ENCODE measurements around the gene ASIC2.

ASIC2 gene

DNA sequence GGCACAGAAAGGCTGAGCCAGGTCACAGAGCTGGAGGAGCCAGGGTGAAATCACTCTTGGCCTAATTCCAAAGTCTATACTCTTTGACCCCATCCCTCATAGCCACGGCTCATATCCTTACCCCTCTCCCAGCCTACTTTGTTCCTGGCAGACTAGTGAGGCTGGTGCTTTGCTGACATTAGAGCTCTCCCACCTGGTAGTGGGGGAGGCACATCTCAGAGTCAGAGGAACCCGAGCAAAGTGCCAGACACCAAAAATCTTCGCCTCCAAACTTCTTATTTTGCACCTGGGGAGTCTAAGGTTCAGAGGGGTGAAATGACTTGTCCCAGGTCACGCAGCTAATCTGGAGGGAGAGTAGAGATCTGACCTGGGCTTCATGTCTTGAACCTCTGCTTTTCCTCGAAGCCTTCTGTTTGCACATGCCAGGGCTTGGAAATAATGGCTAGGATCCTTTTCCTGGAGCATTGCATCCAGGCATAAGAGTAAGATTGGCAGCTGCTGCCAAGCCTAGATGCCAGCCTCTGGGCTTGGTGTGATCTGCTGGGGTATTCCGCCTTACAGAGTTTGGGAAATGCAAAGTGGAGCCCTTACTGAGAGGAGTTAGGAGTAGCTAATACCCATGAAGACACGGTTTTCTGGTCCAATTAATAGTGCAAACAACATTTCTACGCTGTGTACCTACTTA lies 174.6 kb downstream of the ASIC2 start:
- H3K27ac ChIP-seq, result no peak overlapping the region
- no peak for TF ChIP-seq ZFX (IDR thresholded peaks at IDR 0.05; ENCODE audit: borderline replicate concordance)
- no peak for TF ChIP-seq CTCF (IDR thresholded peaks at IDR 0.05)

DNA sequence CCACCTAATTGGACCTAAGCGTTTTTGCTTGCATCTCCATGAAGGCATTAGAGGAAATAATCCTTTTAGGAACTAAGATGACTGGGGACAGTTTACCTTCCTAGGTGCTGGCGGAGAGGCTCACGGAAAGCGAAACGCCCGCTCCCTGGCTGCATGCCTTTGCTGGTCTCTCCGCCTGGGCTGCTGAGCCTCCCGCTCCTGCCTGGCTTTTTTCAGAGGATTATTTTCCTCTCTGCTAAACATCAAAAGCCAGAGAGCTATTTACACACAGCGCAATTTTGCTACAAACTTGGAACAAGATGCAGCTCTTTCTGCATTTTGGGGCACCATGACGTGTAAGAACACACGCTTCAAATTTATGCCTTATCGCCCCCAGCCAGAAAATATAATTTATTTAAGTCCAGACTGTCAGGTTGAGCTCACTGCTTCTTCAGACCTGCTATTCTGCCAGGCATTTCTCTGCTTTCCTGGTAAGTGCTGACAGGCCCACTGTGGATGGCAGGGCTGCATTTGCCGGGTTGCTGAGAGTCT lies 177.0 kb downstream of the ASIC2 start:
- H3K27ac ChIP-seq, result no peak overlapping the region
- TF ChIP-seq ZFX (IDR thresholded peaks at IDR 0.05; ENCODE audit: borderline replicate concordance), result no peak
- no peak for TF ChIP-seq CTCF (IDR thresholded peaks at IDR 0.05)

- TF ChIP-seq CTCF (IDR thresholded peaks at IDR 0.05), result no peak
- TF ChIP-seq ZFX (IDR thresholded peaks at IDR 0.05; ENCODE audit: borderline replicate concordance), result no peak
These were observed 177.7 kb downstream of the ASIC2 start for GRCh38 chr17:33115366-33115765.

DNA sequence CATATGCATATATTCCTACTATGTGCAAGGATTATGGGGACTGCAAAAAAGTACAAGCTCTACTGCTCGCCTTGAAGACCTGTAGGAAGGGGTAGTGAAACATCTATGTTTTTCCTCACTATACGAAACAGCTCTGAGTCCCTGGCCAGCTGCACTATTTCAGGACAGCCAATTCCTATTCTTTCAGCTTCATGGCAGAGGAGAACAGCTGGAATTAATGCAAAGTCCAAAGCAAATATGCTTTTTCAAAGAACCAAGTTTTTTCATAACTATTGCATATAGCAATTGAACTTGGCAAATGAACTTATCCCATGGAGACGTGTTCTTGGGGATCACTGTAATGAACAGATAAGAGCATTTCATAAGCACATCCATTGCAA lies 179.1 kb downstream of the ASIC2 start:
- H3K27ac ChIP-seq, result no peak overlapping the region
- TF ChIP-seq ZFX (IDR thresholded peaks at IDR 0.05; ENCODE audit: borderline replicate concordance) (no peak), CTCF (IDR thresholded peaks at IDR 0.05) (no peak)

More at GRCh38 chr17:33115366-33115765, 177.7 kb downstream of the ASIC2 start:
- H3K27ac ChIP-seq, result no peak overlapping the region

- H3K27ac ChIP-seq, result no peak overlapping the region
- TF ChIP-seq ZFX (IDR thresholded peaks at IDR 0.05; ENCODE audit: borderline replicate concordance), result no peak
- no peak for TF ChIP-seq CTCF (IDR thresholded peaks at IDR 0.05)
These were observed 179.7 kb downstream of the ASIC2 start for GRCh38 chr17:33113276-33113990.

GRCh38 chr17:33112763-33113162 lies 180.3 kb downstream of the ASIC2 start:
- no peak overlapping the region for H3K27ac ChIP-seq
- TF ChIP-seq CTCF (IDR thresholded peaks at IDR 0.05) (no peak), ZFX (IDR thresholded peaks at IDR 0.05; ENCODE audit: borderline replicate concordance) (no peak)
